SK-N-SH treated with all-trans-retinoic acid at 6 μM for 48 hours (cell line): ENCODE data around the gene CTDSP1.

Experiments
- ATAC-seq: fragments of 200-7000 bp; cut with Tn5 transposase; 3 replicates; pipeline ENCODE4 v1.9.1; 2020; ENCODE audit warnings: mild to moderate bottlenecking, moderate library complexity
- ARNTL ChIP-seq: fragments of 450-650 bp; formaldehyde crosslinking; IDR thresholded peaks from 2 replicates; pipeline ENCODE4 v1.5.0; 2020; ENCODE audit warnings: low read depth, mild to moderate bottlenecking, moderate library complexity, borderline replicate concordance
- BACH2 ChIP-seq: fragments of 250-450 bp; sonication (Bioruptor Pico); IDR thresholded peaks from 2 replicates; pipeline ENCODE4 v1.9.0; 2021; ENCODE audit warnings: mild to moderate bottlenecking, borderline replicate concordance
- CREB5 ChIP-seq: fragments of 250-450 bp; sonication (Bioruptor Pico); IDR thresholded peaks from 2 replicates; pipeline ENCODE4 v1.5.1; 2020; ENCODE audit warnings: low read depth, mild to moderate bottlenecking, moderate library complexity
- CSDC2 ChIP-seq: fragments of 250-450 bp; sonication (Bioruptor Pico); IDR thresholded peaks from 2 replicates; pipeline ENCODE4 v1.5.0; 2020; ENCODE audit warnings: mild to moderate bottlenecking, moderate library complexity
- CSRNP3 ChIP-seq: fragments of 250-450 bp; sonication (Bioruptor Pico); IDR thresholded peaks from 2 replicates; pipeline ENCODE4 v1.5.1; 2021; ENCODE audit warnings: mild to moderate bottlenecking, moderate library complexity
- ESRRG ChIP-seq: fragments of 250-450 bp; sonication (Bioruptor Pico); IDR thresholded peaks from 2 replicates; pipeline ENCODE4 v1.6.1; 2021; ENCODE audit warnings: mild to moderate bottlenecking
- GLIS3 ChIP-seq: fragments of 250-450 bp; sonication (Bioruptor Pico); IDR thresholded peaks from 2 replicates; pipeline ENCODE4 v1.5.0; 2020; ENCODE audit warnings: mild to moderate bottlenecking, moderate library complexity
- ISL1 ChIP-seq: fragments of 250-450 bp; sonication (Bioruptor Pico); IDR thresholded peaks from 2 replicates; pipeline ENCODE4 v2.1.2; 2022; ENCODE audit warnings: mild to moderate bottlenecking, moderate library complexity
- OSR1 ChIP-seq: fragments of 250-450 bp; sonication (Bioruptor Pico); IDR thresholded peaks from 2 replicates; pipeline ENCODE4 v1.8.0; 2022; ENCODE audit warnings: moderate library complexity, mild to moderate bottlenecking, inconsistent platforms
- PATZ1 ChIP-seq: fragments of 250-450 bp; sonication (Bioruptor Pico); IDR thresholded peaks from 2 replicates; pipeline ENCODE4 v1.8.0; 2020; ENCODE audit warnings: mild to moderate bottlenecking, moderate library complexity, borderline replicate concordance
- POU6F1 ChIP-seq: fragments of 250-450 bp; sonication (Bioruptor Pico); IDR thresholded peaks from 2 replicates; pipeline ENCODE4 v1.8.0; 2021; ENCODE audit warnings: low read depth, mild to moderate bottlenecking, moderate library complexity, borderline replicate concordance
- PPARA ChIP-seq: fragments of 250-450 bp; sonication (Bioruptor Pico); IDR thresholded peaks from 2 replicates; pipeline ENCODE4 v1.5.0; 2020; ENCODE audit warnings: mild to moderate bottlenecking, borderline replicate concordance
- RARB ChIP-seq: fragments of 250-450 bp; sonication (Bioruptor Pico); IDR thresholded peaks from 2 replicates; pipeline ENCODE4 v1.8.0; 2021; ENCODE audit warnings: mild to moderate bottlenecking, moderate library complexity
- SNAI2 ChIP-seq: fragments of 250-450 bp; sonication (Bioruptor Pico); IDR thresholded peaks from 2 replicates; pipeline ENCODE4 v1.5.0; 2020; ENCODE audit warnings: mild to moderate bottlenecking, moderate library complexity
- TOX ChIP-seq: fragments of 250-450 bp; sonication (Bioruptor Pico); IDR thresholded peaks from 2 replicates; pipeline ENCODE4 v1.8.0; 2021; ENCODE audit warnings: mild to moderate bottlenecking, moderate library complexity, borderline replicate concordance
- TSHZ2 ChIP-seq: fragments of 250-450 bp; sonication (Bioruptor Pico); IDR thresholded peaks from 2 replicates; pipeline ENCODE4 v1.5.0; 2020; ENCODE audit warnings: mild to moderate bottlenecking, moderate library complexity
- ZFP30 ChIP-seq: fragments of 450-650 bp; formaldehyde crosslinking; IDR thresholded peaks from 2 replicates; pipeline ENCODE4 v1.5.0; 2022; ENCODE audit warnings: mild to moderate bottlenecking, moderate library complexity
- ZNF565 ChIP-seq: fragments of 450-650 bp; formaldehyde crosslinking; conservative IDR thresholded peaks from 2 replicates; pipeline ENCODE4 v1.5.0; 2020; ENCODE audit warnings: low read depth, mild to moderate bottlenecking, moderate library complexity
- ZNF70 ChIP-seq: fragments of 450-650 bp; formaldehyde crosslinking; IDR thresholded peaks from 2 replicates; pipeline ENCODE4 v1.5.0; 2020; ENCODE audit warnings: mild to moderate bottlenecking, moderate library complexity
- ZNF8 ChIP-seq: fragments of 450-650 bp; formaldehyde crosslinking; IDR thresholded peaks from 2 replicates; pipeline ENCODE4 v1.5.0; 2020; ENCODE audit warnings: mild to moderate bottlenecking, moderate library complexity

CTDSP1 gene

GRCh38 chr2:218431878-218432277, 32.2 kb downstream of the CTDSP1 start:
- TF ChIP-seq ZNF565 (CRISPR knock-in tag) (no peak), ARNTL (no peak)

GRCh38 chr2:218432676-218433365, 33.2 kb downstream of the CTDSP1 start:
- no peak for ATAC-seq
- TF ChIP-seq PATZ1 (CRISPR knock-in tag) = no peak
- no peak for TF ChIP-seq BACH2 (CRISPR knock-in tag)
- TF ChIP-seq SNAI2 (CRISPR knock-in tag) = no peak
- no peak for TF ChIP-seq TSHZ2 (CRISPR knock-in tag)
- no peak for TF ChIP-seq ZFP30 (CRISPR knock-in tag)
- no peak for TF ChIP-seq TOX (CRISPR knock-in tag)
- no peak for TF ChIP-seq ZNF8 (CRISPR knock-in tag)
- no peak for TF ChIP-seq CREB5

More at GRCh38 chr2:218431878-218432277, 32.2 kb downstream of the CTDSP1 start:
- no peak for ATAC-seq

GRCh38 chr2:218434456-218434855, 34.8 kb downstream of the CTDSP1 start:
- ATAC-seq = no peak

More at GRCh38 chr2:218434456-218434855, 34.8 kb downstream of the CTDSP1 start:
- no peak for TF ChIP-seq OSR1 (CRISPR knock-in tag)
- no peak for TF ChIP-seq CSDC2
- no peak for TF ChIP-seq ZNF565 (CRISPR knock-in tag)
- TF ChIP-seq ISL1 (CRISPR knock-in tag) = no peak
- TF ChIP-seq PATZ1 (CRISPR knock-in tag) = no peak
- no peak for TF ChIP-seq BACH2 (CRISPR knock-in tag)
- TF ChIP-seq RARB (CRISPR knock-in tag) = no peak
- no peak for TF ChIP-seq ARNTL
- no peak for TF ChIP-seq GLIS3 (CRISPR knock-in tag)
- TF ChIP-seq ZNF8 (CRISPR knock-in tag) = no peak
- TF ChIP-seq CSRNP3 = no peak
- TF ChIP-seq POU6F1 (CRISPR knock-in tag) = no peak
- no peak for TF ChIP-seq PPARA (CRISPR knock-in tag)
- TF ChIP-seq ESRRG (CRISPR knock-in tag) = no peak
- no peak for TF ChIP-seq ZNF70 (CRISPR knock-in tag)
